ENCODE measurements around the gene GRM7.

DNA sequence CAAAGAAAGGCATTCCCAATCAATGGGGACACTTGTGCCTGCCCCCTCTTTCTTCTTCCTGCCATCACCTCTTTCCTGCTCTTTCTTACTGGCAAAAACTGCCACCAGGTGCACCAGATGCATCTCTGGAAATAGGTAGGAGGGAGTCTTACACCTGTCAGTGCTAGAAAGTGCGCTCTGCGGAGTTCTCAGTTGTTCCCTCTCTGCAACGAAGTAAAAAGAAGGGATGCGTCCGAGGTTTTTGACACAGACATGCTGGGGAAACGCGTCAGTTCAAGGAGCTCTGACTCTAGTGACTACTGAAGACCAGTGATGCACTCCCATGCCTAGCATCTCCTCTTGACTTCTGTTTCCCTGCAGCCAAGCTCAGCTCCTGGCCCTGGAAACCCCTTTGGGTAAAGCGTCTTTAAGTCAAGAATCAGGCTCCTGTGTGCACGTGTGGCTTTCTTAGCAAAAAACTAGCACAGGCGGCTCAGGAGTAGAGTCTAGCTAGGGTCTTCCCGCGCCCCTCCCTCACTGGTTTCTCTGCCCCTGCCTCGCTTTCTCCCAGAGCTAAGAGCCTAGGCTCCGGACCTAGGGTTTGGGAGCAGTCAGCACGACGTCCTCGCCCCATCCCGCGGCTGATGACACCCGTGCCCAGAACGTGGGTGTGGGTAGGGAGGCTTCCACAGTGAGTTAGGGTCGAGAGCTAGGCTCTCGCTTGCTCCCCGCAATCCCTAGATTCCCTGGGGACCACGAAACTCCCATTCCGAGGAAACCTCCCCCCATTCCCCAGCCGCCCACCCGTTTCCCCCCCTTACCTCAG is 564 bp upstream of the GRM7 start:
- TF ChIP-seq, protein P1, sequence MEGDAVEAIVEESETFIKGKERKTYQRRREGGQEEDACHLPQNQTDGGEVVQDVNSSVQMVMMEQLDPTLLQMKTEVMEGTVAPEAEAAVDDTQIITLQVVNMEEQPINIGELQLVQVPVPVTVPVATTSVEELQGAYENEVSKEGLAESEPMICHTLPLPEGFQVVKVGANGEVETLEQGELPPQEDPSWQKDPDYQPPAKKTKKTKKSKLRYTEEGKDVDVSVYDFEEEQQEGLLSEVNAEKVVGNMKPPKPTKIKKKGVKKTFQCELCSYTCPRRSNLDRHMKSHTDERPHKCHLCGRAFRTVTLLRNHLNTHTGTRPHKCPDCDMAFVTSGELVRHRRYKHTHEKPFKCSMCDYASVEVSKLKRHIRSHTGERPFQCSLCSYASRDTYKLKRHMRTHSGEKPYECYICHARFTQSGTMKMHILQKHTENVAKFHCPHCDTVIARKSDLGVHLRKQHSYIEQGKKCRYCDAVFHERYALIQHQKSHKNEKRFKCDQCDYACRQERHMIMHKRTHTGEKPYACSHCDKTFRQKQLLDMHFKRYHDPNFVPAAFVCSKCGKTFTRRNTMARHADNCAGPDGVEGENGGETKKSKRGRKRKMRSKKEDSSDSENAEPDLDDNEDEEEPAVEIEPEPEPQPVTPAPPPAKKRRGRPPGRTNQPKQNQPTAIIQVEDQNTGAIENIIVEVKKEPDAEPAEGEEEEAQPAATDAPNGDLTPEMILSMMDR (conservative IDR thresholded peaks at IDR 0.05; ENCODE audit: low read depth, low read length) = no peak
- TF ChIP-seq EZH2 (IDR thresholded peaks at IDR 0.05; ENCODE audit: low read length, unreplicated experiment) (no peak), EZH2phosphoT487 (IDR thresholded peaks at IDR 0.05; ENCODE audit: borderline replicate concordance, low read length) (no peak)

All from PC-3 (cell line).